GM10266 (cell line): ENCODE data around the gene GLB1L.
A peak's percentile ranks its signal among the peaks of the same experiment; 100 is the strongest.

Experiments used
- DNase-seq: peaks from one replicate; pipeline ENCODE4 v3.0.0; 2012; ENCODE audit errors: extremely low spot score
- TF ChIP-seq, protein P1 (sequence below): IDR thresholded peaks from 2 replicates; pipeline ENCODE4 v1.5.1; 2012; ENCODE audit warnings: mild to moderate bottlenecking, low read depth; ENCODE audit not compliant: control insufficient read depth, insufficient read depth; ENCODE audit errors: missing control alignments

The GLB1L gene

DNA sequence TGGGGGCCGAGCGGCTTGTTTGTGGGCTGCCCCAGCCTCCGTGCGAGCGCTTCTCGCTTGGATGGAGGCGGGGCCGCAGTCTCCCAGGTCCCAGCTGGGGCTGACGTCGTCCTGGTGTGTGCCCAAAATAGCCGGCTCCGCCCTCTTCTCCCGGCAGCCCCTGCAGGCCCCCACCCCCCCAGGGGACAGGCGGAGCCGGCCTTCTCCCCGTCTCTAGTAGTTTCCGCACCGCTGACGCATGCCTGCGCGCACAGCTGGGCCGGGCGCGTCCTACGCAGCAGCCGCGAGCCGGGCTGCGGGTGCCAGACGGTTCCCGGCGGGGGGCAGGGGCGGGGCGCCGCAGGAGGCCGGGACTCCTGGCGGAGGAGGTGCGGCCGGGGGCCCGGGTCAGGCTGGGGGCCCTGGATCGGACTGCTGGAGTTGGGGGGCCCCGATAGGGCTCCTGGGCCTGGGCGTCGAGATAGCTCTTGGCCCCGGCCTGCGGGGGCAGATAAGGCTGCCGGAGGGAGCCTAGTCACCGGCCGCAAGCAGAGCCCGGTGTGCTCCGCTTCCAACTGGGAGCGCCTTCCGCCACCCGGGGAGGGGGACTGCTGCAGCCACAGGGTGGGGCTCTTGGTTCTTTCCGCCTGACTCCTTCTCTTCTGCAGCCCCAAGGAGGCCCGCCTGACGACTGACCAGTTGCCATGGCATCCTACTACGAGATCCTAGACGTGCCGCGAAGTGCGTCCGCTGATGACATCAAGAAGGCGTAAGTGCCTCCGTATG is 34.1 kb upstream of the GLB1L start, which contains the start of gene DNAJB2:
Gene DNAJB2 (plus strand): TSS at position 216 of the 765 bp plus-strand sequence. CDS start 468 bp downstream, at position 684.
- TF ChIP-seq, protein P1, sequence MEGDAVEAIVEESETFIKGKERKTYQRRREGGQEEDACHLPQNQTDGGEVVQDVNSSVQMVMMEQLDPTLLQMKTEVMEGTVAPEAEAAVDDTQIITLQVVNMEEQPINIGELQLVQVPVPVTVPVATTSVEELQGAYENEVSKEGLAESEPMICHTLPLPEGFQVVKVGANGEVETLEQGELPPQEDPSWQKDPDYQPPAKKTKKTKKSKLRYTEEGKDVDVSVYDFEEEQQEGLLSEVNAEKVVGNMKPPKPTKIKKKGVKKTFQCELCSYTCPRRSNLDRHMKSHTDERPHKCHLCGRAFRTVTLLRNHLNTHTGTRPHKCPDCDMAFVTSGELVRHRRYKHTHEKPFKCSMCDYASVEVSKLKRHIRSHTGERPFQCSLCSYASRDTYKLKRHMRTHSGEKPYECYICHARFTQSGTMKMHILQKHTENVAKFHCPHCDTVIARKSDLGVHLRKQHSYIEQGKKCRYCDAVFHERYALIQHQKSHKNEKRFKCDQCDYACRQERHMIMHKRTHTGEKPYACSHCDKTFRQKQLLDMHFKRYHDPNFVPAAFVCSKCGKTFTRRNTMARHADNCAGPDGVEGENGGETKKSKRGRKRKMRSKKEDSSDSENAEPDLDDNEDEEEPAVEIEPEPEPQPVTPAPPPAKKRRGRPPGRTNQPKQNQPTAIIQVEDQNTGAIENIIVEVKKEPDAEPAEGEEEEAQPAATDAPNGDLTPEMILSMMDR, result peak; percentile 22
- DNase-seq, result peak; percentile 100

DNA sequence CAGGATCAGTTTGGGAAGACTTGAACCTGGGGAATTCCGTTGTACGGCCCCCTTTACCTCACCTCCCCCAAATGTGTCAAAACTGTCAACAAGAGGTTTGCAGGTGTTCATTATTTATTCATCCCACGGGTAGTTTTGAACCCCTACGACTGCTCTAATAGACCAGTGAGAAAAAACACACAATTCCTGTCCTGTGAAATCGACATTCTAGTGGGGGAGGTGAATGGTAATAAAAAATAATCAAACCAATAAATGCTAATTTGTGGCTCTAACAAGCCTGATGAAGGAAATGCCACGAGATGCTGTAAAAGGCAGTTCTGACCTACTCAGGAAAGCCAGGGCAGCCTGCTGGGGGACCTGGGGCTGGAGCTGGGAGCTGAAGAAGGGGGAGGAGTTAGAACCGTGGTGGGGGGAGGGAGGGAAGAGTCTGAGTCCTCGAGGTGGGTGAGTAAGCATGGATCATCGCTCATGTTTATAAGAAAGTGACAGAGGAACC is 33.5 kb upstream of the GLB1L start:
- DNase-seq, result peak; percentile 37
- TF ChIP-seq, protein P1, result no peak

DNA sequence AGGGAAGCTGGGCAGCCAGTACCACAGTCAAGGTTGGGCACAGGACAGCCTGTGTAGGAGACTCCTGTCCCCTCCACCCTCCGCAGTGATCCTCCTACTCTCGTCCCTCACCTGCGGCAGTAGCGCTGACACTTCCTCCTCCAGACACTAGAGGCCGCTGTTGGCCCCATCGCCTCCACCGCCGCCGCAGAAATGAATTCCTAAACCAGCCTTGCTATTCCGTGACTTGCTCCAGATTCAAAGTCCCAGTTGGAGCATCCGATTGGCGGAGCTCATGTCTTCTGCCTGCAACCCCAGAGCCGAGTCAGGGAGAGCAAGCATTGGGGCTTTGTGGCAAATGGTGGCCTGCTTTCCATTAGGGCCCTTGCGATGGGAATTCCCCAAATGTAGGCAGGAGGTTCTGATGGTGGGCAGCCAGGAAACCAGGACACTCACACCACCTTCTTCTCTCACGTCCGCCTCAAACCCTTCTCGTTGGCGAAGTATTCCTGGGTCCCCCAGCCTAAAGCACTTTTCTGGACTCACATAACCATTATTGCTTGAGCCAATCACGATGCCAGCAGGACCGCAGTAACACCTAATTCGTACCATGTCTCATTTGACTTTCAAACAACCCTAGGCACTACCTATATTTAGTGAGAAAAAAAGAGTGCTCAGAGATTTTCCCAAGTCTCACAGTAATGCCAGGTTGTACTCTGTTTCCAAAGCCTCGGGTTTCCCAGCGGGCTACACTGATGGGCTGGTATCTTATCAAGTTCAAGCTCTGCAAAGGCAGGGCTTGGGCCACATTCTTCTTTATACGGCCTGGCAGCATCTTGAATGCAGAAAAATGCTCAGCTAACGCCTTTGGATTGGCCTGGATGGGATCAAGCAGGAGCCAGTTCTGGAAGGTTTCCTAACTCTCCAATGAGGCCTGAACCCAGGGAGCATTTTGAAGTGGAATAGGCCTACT is 32.7 kb upstream of the GLB1L start:
- TF ChIP-seq, protein P1, result peak; percentile 98
- peak; percentile 76 for DNase-seq

DNA sequence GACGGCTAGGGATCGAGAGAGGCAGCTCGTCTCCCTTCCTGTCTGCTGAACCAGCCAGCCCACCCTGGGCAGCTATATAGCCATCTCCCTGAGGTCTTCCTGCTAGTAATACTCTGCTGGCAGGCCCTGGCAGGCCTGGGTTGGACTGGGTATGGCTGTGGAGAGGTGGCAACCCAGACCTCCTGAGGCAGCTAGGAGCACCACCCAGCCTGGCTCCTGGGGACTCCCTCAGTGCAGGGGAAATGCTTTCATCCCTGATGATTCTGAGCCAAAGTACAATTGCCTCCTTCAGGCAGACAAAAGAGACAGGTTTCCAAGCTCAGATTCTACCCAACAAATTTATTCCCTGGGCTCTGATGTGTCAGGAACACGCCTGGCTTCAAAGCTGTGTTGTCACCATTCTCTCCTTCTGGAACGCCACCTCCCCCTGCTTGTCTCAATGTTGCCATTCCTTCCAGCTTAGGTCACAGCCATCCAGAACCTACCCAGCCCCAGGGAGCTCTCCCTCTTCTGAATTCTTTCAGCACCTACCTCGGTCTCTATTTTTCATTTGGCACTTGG is 29.2 kb upstream of the GLB1L start:
- TF ChIP-seq, protein P1, result no peak
- no peak for DNase-seq

DNA sequence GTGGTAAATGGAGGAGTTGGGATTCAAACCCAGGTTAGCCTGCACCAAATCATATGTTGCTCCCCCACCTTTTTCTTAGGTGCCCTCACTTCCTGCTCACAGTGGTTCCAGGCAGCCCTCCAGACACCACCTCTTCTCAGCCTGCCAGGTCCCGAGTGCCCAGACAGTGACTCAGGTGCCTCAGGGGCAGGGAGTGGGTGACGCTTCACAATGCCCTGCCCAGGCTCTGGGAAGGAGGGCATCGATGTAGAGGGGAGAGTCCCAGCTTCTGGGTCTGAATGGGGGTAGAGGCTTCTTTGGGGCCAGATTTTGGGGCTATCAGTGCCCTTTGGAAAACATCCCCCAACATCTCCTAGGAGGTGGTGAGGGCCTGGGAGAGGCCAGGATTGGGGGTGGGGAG is 28.7 kb upstream of the GLB1L start:
- no peak for DNase-seq
- TF ChIP-seq, protein P1, result no peak

DNA sequence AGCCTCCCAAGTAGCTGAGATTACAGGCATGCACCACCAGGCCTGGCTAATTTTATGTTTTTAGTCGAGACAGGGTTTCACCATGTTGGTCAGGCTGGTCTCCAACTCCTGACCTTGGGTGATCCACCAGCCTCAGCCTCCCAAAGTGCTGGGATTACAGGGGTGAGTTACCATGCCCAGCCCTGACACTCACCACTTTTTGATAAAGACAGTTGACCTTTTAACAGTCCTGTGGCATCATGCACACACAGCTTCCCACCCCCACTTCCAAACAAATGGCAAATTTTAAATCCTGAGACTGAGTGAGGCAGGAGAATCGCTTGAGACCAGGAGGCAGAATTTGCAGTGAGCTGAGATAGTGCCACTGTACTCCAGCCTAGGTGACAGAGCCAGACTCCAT is 27.8 kb upstream of the GLB1L start:
- no peak for DNase-seq

More for the DNA sequence above, 27.8 kb upstream of the GLB1L start:
- TF ChIP-seq, protein P1, result no peak
